Measurements from ENCODE around the gene THSD4. TPM values are rescaled to one million over a fixed set of nuclear protein-coding genes. Genes with fewer than 3 reads are reported as not detected.

The THSD4 gene
- total and polyA plus RNA-seq, 5 donors from 2014 or later: not detected

DNA sequence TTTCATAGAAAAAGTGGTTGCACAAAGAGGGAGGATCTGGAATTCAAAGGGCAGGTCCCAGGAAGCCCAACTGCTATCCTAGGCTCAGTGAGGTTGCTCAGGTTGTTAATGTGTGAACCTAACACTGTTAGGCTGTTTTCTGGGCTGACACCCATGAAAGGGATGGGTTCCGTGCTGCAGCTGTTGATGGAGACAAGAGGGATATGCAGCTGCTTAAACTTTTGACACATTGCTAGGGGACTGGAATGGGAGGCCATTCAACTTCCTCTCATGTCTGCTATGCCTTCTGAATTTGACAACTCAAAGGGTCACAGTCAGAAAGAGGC lies 497.1 kb downstream of the THSD4 start:
- Mint-ChIP-seq H3K27me3 (peaks cover 30% of the 10 kb centered on the region), H3K27ac (no peak overlapping the region), H3K4me3 (no peak overlapping the region), H3K36me3 (no peaks in the 10 kb centered on the region), H3K9me3 (peaks cover 0 to 3% (median 0%) of the 10 kb centered on the region in 7 donors), H3K4me1 (no peaks in the 10 kb centered on the region)
- ATAC-seq (ENCODE audit: low read depth in 2 of 2) (no peak), DNase-seq (no peak)
- no peaks in the 10 kb centered on the region for H3K36me3 ChIP-seq (ENCODE audit: control insufficient read depth, insufficient read depth, low read length)
- peaks cover 8% of the 10 kb centered on the region for H3K27me3 ChIP-seq (ENCODE audit: control insufficient read depth, insufficient read depth, low read length)
- no peaks in the 10 kb centered on the region for H3K9me3 ChIP-seq (ENCODE audit: control insufficient read depth in 2 of 2, low read length in 2 of 2)
- H3K27ac ChIP-seq (ENCODE audit: insufficient read depth, low read length, poor library complexity, severe bottlenecking): no peak overlapping the region
- no peaks in the 10 kb centered on the region for H3K4me1 ChIP-seq (ENCODE audit: control insufficient read depth, insufficient read depth, low read length, poor library complexity, severe bottlenecking)
- H3K4me3 ChIP-seq (ENCODE audit: low read depth, low read length): no peak overlapping the region

DNA sequence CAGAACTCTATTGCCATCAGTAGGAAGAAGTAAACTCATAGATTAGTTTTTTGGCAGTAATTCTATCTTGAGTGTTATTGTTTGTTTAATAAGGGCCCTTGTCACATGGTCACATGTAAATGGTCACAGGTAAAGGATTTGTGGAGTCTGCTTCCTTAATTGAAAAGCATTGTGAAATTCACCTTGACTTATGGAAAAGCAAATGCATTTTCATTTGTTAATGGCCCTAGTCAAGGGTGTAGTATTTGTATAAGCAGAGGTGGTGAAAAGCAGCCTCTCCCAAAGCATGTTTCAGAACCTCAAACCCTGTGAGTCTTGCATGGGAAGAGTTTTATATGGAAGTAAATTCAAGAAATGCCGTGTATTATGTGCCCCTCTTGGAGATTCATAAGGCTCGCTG lies 497.6 kb downstream of the THSD4 start:
- Histone ChIP-seq H3K4me3 (ENCODE audit: low read depth, low read length) (no peak overlapping the region), H3K36me3 (ENCODE audit: control insufficient read depth, insufficient read depth, low read length) (no peaks in the 10 kb centered on the region), H3K27ac (ENCODE audit: insufficient read depth, low read length, poor library complexity, severe bottlenecking) (no peak overlapping the region), H3K4me1 (ENCODE audit: control insufficient read depth, insufficient read depth, low read length, poor library complexity, severe bottlenecking) (no peaks in the 10 kb centered on the region), H3K9me3 (ENCODE audit: control insufficient read depth in 2 of 2, low read length in 2 of 2) (no peaks in the 10 kb centered on the region), H3K27me3 (ENCODE audit: control insufficient read depth, insufficient read depth, low read length) (peaks cover 8% of the 10 kb centered on the region)
- H3K36me3 Mint-ChIP-seq: no peaks in the 10 kb centered on the region
- DNase-seq: no peak
- no peaks in the 10 kb centered on the region for H3K4me1 Mint-ChIP-seq
- H3K27me3 Mint-ChIP-seq: peaks cover 32% of the 10 kb centered on the region
- ATAC-seq (ENCODE audit: low read depth in 2 of 2): no peak
- H3K9me3 Mint-ChIP-seq: peaks cover 0 to 3% (median 0%) of the 10 kb centered on the region in 7 donors
- no peak overlapping the region for H3K27ac Mint-ChIP-seq
- H3K4me3 Mint-ChIP-seq: no peak overlapping the region

DNA sequence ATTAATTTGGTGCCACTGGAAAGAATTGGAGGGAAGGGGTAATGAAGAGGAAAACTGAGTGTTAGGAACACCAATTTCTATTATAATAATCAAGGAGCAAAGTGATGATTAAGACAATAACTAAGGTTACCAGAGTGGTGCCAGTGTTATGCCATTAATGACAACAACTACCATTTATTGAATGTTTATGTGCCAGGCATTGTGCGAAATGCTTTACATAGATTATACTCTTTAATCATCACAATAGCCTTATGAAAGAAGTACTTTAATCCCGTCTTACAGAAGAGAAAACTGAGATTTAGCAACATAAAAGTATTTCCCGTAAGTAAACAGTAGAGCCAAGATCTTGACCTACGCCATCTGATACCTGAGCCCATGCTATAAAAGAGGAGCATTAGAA lies 507.8 kb downstream of the THSD4 start:
- Histone ChIP-seq H3K27me3 (ENCODE audit: control insufficient read depth, insufficient read depth, low read length) (peaks cover 3% of the 10 kb centered on the region), H3K4me3 (ENCODE audit: low read depth, low read length) (no peak overlapping the region), H3K4me1 (ENCODE audit: control insufficient read depth, insufficient read depth, low read length, poor library complexity, severe bottlenecking) (no peaks in the 10 kb centered on the region), H3K9me3 (ENCODE audit: control insufficient read depth in 2 of 2, low read length in 2 of 2) (no peaks in the 10 kb centered on the region), H3K27ac (ENCODE audit: insufficient read depth, low read length, poor library complexity, severe bottlenecking) (no peak overlapping the region), H3K36me3 (ENCODE audit: control insufficient read depth, insufficient read depth, low read length) (no peaks in the 10 kb centered on the region)
- Mint-ChIP-seq H3K4me1 (no peaks in the 10 kb centered on the region), H3K27ac (no peak overlapping the region), H3K9me3 (peaks cover 0 to 4% (median 2%) of the 10 kb centered on the region in 7 donors), H3K4me3 (no peak overlapping the region), H3K36me3 (no peaks in the 10 kb centered on the region), H3K27me3 (peaks cover 35% of the 10 kb centered on the region)
- ATAC-seq (ENCODE audit: low read depth in 2 of 2) (no peak), DNase-seq (no peak)

DNA sequence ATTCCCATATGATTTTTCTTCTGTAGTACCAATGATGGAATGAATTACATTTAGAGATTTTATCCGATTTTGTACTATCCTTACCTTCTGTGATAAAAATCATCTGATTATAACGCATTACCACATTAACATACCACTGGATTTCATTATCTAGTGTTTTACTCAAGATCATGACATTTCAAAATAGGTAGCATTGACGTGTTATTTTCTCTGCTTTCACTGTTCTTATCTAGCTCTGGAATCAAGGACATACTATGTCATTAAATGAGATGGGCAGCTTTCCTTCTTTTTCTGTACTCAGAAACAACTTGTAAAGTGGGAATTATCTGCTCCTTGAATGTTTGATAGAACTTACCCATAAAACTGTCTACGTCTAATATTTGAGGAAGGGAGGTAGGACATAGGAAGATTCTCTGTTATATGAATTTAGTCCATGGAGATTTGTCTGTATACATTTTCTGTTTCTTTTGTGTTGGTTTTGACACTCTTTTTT lies 511.4 kb downstream of the THSD4 start:
- Mint-ChIP-seq H3K4me3 (no peak overlapping the region), H3K27ac (no peak overlapping the region), H3K4me1 (no peaks in the 10 kb centered on the region), H3K27me3 (peaks cover 36% of the 10 kb centered on the region), H3K36me3 (no peaks in the 10 kb centered on the region), H3K9me3 (peaks cover 0 to 4% (median 2%) of the 10 kb centered on the region in 7 donors)
- Histone ChIP-seq H3K27ac (ENCODE audit: insufficient read depth, low read length, poor library complexity, severe bottlenecking) (no peak overlapping the region), H3K4me1 (ENCODE audit: control insufficient read depth, insufficient read depth, low read length, poor library complexity, severe bottlenecking) (no peaks in the 10 kb centered on the region), H3K9me3 (ENCODE audit: control insufficient read depth in 2 of 2, low read length in 2 of 2) (no peaks in the 10 kb centered on the region), H3K27me3 (ENCODE audit: control insufficient read depth, insufficient read depth, low read length) (peaks cover 3% of the 10 kb centered on the region), H3K36me3 (ENCODE audit: control insufficient read depth, insufficient read depth, low read length) (no peaks in the 10 kb centered on the region), H3K4me3 (ENCODE audit: low read depth, low read length) (no peak overlapping the region)
- ATAC-seq (ENCODE audit: low read depth in 2 of 2) (no peak), DNase-seq (no peak)

DNA sequence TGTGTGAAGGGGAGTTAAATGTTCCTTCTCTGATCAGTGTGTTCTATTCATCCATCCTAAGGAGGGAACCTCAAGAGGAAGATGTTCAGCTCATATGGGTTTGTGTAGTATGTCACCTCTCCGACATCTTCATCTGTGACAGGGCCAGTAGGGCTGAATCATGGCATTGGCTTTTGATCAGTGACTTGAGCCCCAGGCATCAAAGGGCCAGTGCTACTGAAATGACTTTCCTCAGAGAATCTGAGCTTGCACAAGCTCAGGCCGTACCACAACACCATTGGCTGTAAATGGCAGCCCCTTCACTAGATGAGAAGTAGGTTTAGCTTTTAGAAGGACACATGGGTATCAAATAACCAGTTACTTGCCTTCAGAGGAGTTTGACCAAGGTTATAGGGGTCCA lies 511.9 kb downstream of the THSD4 start:
- Mint-ChIP-seq H3K36me3 (no peaks in the 10 kb centered on the region), H3K9me3 (peaks cover 0 to 4% (median 2%) of the 10 kb centered on the region in 7 donors), H3K4me1 (no peaks in the 10 kb centered on the region), H3K27me3 (peaks cover 38% of the 10 kb centered on the region), H3K4me3 (no peak overlapping the region), H3K27ac (no peak overlapping the region)
- H3K4me1 ChIP-seq (ENCODE audit: control insufficient read depth, insufficient read depth, low read length, poor library complexity, severe bottlenecking): no peaks in the 10 kb centered on the region
- DNase-seq (no peak), ATAC-seq (ENCODE audit: low read depth in 2 of 2) (no peak)
- peaks cover 3% of the 10 kb centered on the region for H3K27me3 ChIP-seq (ENCODE audit: control insufficient read depth, insufficient read depth, low read length)
- no peak overlapping the region for H3K4me3 ChIP-seq (ENCODE audit: low read depth, low read length)
- no peak overlapping the region for H3K27ac ChIP-seq (ENCODE audit: insufficient read depth, low read length, poor library complexity, severe bottlenecking)
- no peaks in the 10 kb centered on the region for H3K36me3 ChIP-seq (ENCODE audit: control insufficient read depth, insufficient read depth, low read length)
- H3K9me3 ChIP-seq (ENCODE audit: control insufficient read depth in 2 of 2, low read length in 2 of 2): no peaks in the 10 kb centered on the region

DNA sequence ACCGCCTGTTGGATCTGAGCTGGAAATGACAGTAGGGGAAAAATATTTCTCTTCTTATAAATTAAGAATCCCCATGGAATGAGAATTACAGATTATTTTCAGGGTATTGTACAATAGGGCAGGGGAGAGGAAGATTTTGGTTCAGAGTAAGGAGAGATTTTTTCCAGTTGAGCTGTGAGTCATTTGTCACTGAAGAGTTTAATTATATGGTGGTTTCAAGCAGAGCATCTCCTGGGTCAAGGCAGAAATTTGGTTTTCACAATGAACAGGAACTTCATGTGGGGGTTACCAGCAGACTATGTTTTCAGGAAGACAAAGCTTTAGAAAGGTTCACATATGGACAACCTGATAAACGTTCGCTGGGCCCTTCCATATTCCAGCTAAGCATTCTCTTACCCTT lies 512.3 kb downstream of the THSD4 start:
- no peak overlapping the region for H3K27ac Mint-ChIP-seq
- no peaks in the 10 kb centered on the region for H3K36me3 ChIP-seq (ENCODE audit: control insufficient read depth, insufficient read depth, low read length)
- DNase-seq (no peak), ATAC-seq (ENCODE audit: low read depth in 2 of 2) (no peak)
- H3K4me3 Mint-ChIP-seq: no peak overlapping the region
- peaks cover 3% of the 10 kb centered on the region for H3K27me3 ChIP-seq (ENCODE audit: control insufficient read depth, insufficient read depth, low read length)
- no peaks in the 10 kb centered on the region for H3K36me3 Mint-ChIP-seq
- H3K9me3 Mint-ChIP-seq: peaks cover 0 to 3% (median 2%) of the 10 kb centered on the region in 7 donors
- peaks cover 40% of the 10 kb centered on the region for H3K27me3 Mint-ChIP-seq
- no peaks in the 10 kb centered on the region for H3K4me1 ChIP-seq (ENCODE audit: control insufficient read depth, insufficient read depth, low read length, poor library complexity, severe bottlenecking)
- H3K27ac ChIP-seq (ENCODE audit: insufficient read depth, low read length, poor library complexity, severe bottlenecking): no peak overlapping the region
- H3K4me3 ChIP-seq (ENCODE audit: low read depth, low read length): no peak overlapping the region
- no peaks in the 10 kb centered on the region for H3K9me3 ChIP-seq (ENCODE audit: control insufficient read depth in 2 of 2, low read length in 2 of 2)
- H3K4me1 Mint-ChIP-seq: no peaks in the 10 kb centered on the region

DNA sequence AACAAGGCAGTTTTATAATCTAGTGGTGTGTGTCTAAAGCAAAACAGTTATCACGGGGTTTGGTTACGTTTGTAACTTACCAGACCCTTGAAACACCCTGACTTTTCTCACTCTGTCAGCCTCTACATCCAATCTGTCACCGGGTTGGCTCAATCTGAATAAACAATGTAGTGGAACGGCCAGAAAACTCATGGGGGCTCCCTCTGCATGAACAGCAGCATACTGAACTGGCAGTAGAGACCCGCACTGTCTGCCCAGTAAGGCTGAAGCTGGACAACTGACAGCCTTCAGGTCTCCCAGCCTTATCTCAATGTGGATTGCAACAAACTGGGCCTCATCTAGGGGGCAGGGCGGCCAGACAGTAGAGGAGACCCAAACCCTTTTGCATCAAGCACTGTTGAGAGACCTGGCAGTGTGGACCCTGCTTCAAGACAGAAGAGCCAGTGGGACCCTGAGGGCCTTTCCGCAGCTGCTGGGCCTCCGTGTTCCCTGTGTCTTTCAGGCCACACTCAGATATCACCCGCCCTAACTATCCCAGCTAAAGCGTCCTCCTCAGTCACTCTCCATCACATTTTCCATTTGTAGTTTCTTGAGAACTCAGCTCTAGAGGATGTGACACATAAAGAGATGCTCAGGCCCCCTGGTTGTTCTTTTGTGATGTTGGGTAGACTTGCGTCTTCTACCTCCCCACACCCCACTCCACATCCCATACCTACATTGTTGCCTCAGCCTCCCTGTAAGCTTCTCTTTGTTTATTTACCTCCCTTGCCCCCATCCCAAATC lies 513.9 kb downstream of the THSD4 start:
- H3K4me3 Mint-ChIP-seq: no peak overlapping the region
- DNase-seq: no peak
- Histone ChIP-seq H3K4me1 (ENCODE audit: control insufficient read depth, insufficient read depth, low read length, poor library complexity, severe bottlenecking) (no peaks in the 10 kb centered on the region), H3K36me3 (ENCODE audit: control insufficient read depth, insufficient read depth, low read length) (no peaks in the 10 kb centered on the region), H3K27me3 (ENCODE audit: control insufficient read depth, insufficient read depth, low read length) (peaks cover 1% of the 10 kb centered on the region), H3K4me3 (ENCODE audit: low read depth, low read length) (no peak overlapping the region), H3K27ac (ENCODE audit: insufficient read depth, low read length, poor library complexity, severe bottlenecking) (no peak overlapping the region), H3K9me3 (ENCODE audit: control insufficient read depth in 2 of 2, low read length in 2 of 2) (no peaks in the 10 kb centered on the region)
- peaks cover 0 to 2% (median 0%) of the 10 kb centered on the region in 7 donors for H3K9me3 Mint-ChIP-seq
- H3K27me3 Mint-ChIP-seq: peaks cover 35% of the 10 kb centered on the region
- ATAC-seq (ENCODE audit: low read depth in 2 of 2): no peak
- no peaks in the 10 kb centered on the region for H3K4me1 Mint-ChIP-seq
- no peaks in the 10 kb centered on the region for H3K36me3 Mint-ChIP-seq
- H3K27ac Mint-ChIP-seq: no peak overlapping the region
